KMS-11 (cell line): Measurements from ENCODE around the gene SESTD1.

Source experiments
- H2AFZ ChIP-seq: fragments of 200-600 bp; sonication (generic); 2 replicates; pipeline ENCODE4 v1.6.1; 2016; ENCODE audit warnings: antibody characterized with exemption, mixed run types, low read depth
- H3K27ac ChIP-seq: fragments of 200-600 bp; sonication (generic); 2 replicates; pipeline ENCODE4 v1.6.1; 2016; ENCODE audit warnings: mild to moderate bottlenecking, mixed run types
- H3K27me3 ChIP-seq: fragments of 200-600 bp; sonication (generic); 2 replicates; pipeline ENCODE4 v1.6.1; 2017; ENCODE audit warnings: mild to moderate bottlenecking, low read depth, mixed run types, moderate library complexity; ENCODE audit not compliant: insufficient read depth
- H3K36me3 ChIP-seq: fragments of 200-600 bp; sonication (generic); 2 replicates; pipeline ENCODE4 v1.6.1; 2017; ENCODE audit warnings: mild to moderate bottlenecking, mixed run types; ENCODE audit not compliant: insufficient read depth
- H3K4me1 ChIP-seq: fragments of 200-600 bp; sonication (generic); 2 replicates; pipeline ENCODE4 v1.6.1; 2016; ENCODE audit warnings: mild to moderate bottlenecking, low read depth, mixed run types; ENCODE audit not compliant: poor library complexity, severe bottlenecking
- H3K4me2 ChIP-seq: fragments of 200-600 bp; sonication (generic); 2 replicates; pipeline ENCODE4 v1.7.0; 2016; ENCODE audit warnings: mild to moderate bottlenecking, mixed run types
- H3K4me3 ChIP-seq: fragments of 200-600 bp; sonication (generic); IDR thresholded peaks from 2 replicates; pipeline ENCODE4 v1.6.1; 2017; ENCODE audit warnings: low read depth, low read length, mixed read lengths; ENCODE audit not compliant: insufficient read depth
- H3K79me2 ChIP-seq: fragments of 200-600 bp; sonication (generic); 2 replicates; pipeline ENCODE4 v1.6.1; 2016; ENCODE audit warnings: low read depth, mixed run types; ENCODE audit not compliant: insufficient read depth
- H3K9ac ChIP-seq: fragments of 200-600 bp; sonication (generic); 2 replicates; pipeline ENCODE4 v1.6.1; 2016; ENCODE audit warnings: mild to moderate bottlenecking, mixed run types
- H4K20me1 ChIP-seq: fragments of 200-600 bp; sonication (generic); 2 replicates; pipeline ENCODE4 v1.6.1; 2016; ENCODE audit warnings: mild to moderate bottlenecking, mixed run types; ENCODE audit not compliant: insufficient read depth
- CTCF ChIP-seq: fragments of 200-600 bp; sonication (generic); conservative IDR thresholded peaks from 2 replicates; pipeline ENCODE4 v1.6.1; 2017; ENCODE audit warnings: low read depth, mild to moderate bottlenecking, antibody characterized with exemption, low read length, moderate library complexity, mixed read lengths

The SESTD1 gene

GRCh38 chr2:179082697-179083096, 181.9 kb downstream of the SESTD1 start:
- Histone ChIP-seq H2AFZ (no peak overlapping the region), H4K20me1 (no peaks in the 10 kb centered on the region), H3K27me3 (no peaks in the 10 kb centered on the region), H3K4me3 (no peak overlapping the region), H3K27ac (no peak overlapping the region), H3K4me1 (peaks cover 6% of the 10 kb centered on the region), H3K9ac (no peak overlapping the region), H3K4me2 (no peak overlapping the region), H3K36me3 (no peaks in the 10 kb centered on the region), H3K79me2 (no peaks in the 10 kb centered on the region)
- no peak for TF ChIP-seq CTCF

- Histone ChIP-seq H3K4me3 (no peak overlapping the region), H2AFZ (no peak overlapping the region), H3K79me2 (no peaks in the 10 kb centered on the region), H3K4me2 (no peak overlapping the region), H3K27ac (no peak overlapping the region), H3K4me1 (peaks cover 6% of the 10 kb centered on the region), H3K36me3 (no peaks in the 10 kb centered on the region), H4K20me1 (no peaks in the 10 kb centered on the region), H3K9ac (no peak overlapping the region), H3K27me3 (no peaks in the 10 kb centered on the region)
- no peak for TF ChIP-seq CTCF
Measured at GRCh38 chr2:179081954-179082353, 182.7 kb downstream of the SESTD1 start.

GRCh38 chr2:179072527-179072926, 192.1 kb downstream of the SESTD1 start:
- Histone ChIP-seq H3K9ac (no peak overlapping the region), H3K27me3 (no peaks in the 10 kb centered on the region), H3K4me3 (no peak overlapping the region), H3K36me3 (no peaks in the 10 kb centered on the region), H2AFZ (no peak overlapping the region), H3K4me1 (no peaks in the 10 kb centered on the region), H3K4me2 (no peak overlapping the region), H4K20me1 (no peaks in the 10 kb centered on the region), H3K27ac (no peak overlapping the region), H3K79me2 (no peaks in the 10 kb centered on the region)
- TF ChIP-seq CTCF = no peak

GRCh38 chr2:179071810-179072355, 192.7 kb downstream of the SESTD1 start:
- Histone ChIP-seq H3K4me2 (no peak overlapping the region), H3K79me2 (no peaks in the 10 kb centered on the region), H2AFZ (no peak overlapping the region), H4K20me1 (no peaks in the 10 kb centered on the region), H3K4me3 (no peak overlapping the region), H3K27ac (no peak overlapping the region), H3K9ac (no peak overlapping the region), H3K36me3 (no peaks in the 10 kb centered on the region), H3K27me3 (no peaks in the 10 kb centered on the region), H3K4me1 (no peaks in the 10 kb centered on the region)
- TF ChIP-seq CTCF = no peak
